C4-2B (cell line): ENCODE measurements around the gene KLF16.

Experiments
- H3K27ac ChIP-seq: fragments of 450-650 bp; 2 replicates; pipeline ENCODE4 v1.5.1; 2017
- CTCF ChIP-seq: fragments of 450-650 bp; conservative IDR thresholded peaks from 2 replicates; pipeline ENCODE4 v1.5.1; 2017; ENCODE audit warnings: mild to moderate bottlenecking
- ZFX ChIP-seq: fragments of 450-650 bp; IDR thresholded peaks from 2 replicates; pipeline ENCODE4 v1.6.1; 2017

The KLF16 gene

GRCh38 chr19:1863328-1863637, at the start of gene KLF16:
Gene KLF16 (minus strand): TSS chr19:1863579. CDS start chr19:1863497, 82 bp downstream.
- TF ChIP-seq ZFX: 0 out of 2 replicates have a peak, but pooled peaks have one; percentile 29
- TF ChIP-seq CTCF: no peak
- H3K27ac ChIP-seq: peak within 1 kb of the TSS; percentile 92

- TF ChIP-seq CTCF: no peak
- TF ChIP-seq ZFX: no peak
- no peak overlapping the region for H3K27ac ChIP-seq
These were observed 49.6 kb upstream of the KLF16 start for GRCh38 chr19:1912760-1913505.

- no peak overlapping the region for H3K27ac ChIP-seq
- TF ChIP-seq CTCF: no peak
- no peak for TF ChIP-seq ZFX
These were observed 48.6 kb upstream of the KLF16 start for GRCh38 chr19:1911995-1912394.

- TF ChIP-seq ZFX (no peak), CTCF (no peak)
These were observed 47.7 kb upstream of the KLF16 start for GRCh38 chr19:1911098-1911497.

GRCh38 chr19:1910177-1910576, 46.8 kb upstream of the KLF16 start:
- no peak for TF ChIP-seq CTCF
- TF ChIP-seq ZFX: no peak
- peak overlapping the region; percentile 93; the same call in 1 of the 2 replicates for H3K27ac ChIP-seq

More at GRCh38 chr19:1911098-1911497, 47.7 kb upstream of the KLF16 start:
- H3K27ac ChIP-seq: no peak overlapping the region

- TF ChIP-seq ZFX (no peak), CTCF (no peak)
- H3K27ac ChIP-seq: peak overlapping the region; percentile 93
These were observed 46.3 kb upstream of the KLF16 start for GRCh38 chr19:1909761-1910080.

- no peak for TF ChIP-seq CTCF
- no peak for TF ChIP-seq ZFX
- H3K27ac ChIP-seq: peak overlapping the region; percentile 93
These were observed 44.9 kb upstream of the KLF16 start for GRCh38 chr19:1908364-1908678.
